ENCODE data around the gene ZFYVE1.

DNA sequence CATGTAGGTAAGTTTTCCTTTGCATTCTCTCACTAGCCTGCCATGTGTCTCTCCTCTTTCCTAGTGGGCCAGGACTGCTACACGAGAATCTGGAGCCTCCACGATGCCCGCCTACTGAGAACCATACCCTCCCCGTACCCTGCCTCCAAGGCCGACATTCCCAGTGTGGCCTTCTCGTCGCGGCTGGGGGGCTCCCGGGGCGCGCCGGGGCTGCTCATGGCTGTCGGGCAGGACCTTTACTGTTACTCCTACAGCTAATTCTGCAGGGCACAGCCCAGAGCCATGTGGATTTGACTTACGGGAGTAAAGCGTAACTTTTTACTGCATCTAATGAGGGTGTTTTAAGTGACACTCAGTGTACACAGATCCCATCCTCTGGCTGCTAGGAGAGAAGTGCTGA is 68.4 kb downstream of the ZFYVE1 start:
- TF ChIP-seq POLR2A (IDR thresholded peaks at IDR 0.05; ENCODE audit: low read depth, low read length) (no peak), EP300 (IDR thresholded peaks at IDR 0.05; ENCODE audit: borderline replicate concordance in 1 of 2, control insufficient read depth in 1 of 2, low read depth in 2 of 2, low read length in 2 of 2) (no peak)
- TF ChIP-seq, protein P1, sequence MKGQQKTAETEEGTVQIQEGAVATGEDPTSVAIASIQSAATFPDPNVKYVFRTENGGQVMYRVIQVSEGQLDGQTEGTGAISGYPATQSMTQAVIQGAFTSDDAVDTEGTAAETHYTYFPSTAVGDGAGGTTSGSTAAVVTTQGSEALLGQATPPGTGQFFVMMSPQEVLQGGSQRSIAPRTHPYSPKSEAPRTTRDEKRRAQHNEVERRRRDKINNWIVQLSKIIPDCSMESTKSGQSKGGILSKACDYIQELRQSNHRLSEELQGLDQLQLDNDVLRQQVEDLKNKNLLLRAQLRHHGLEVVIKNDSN (IDR thresholded peaks at IDR 0.05; ENCODE audit: borderline replicate concordance, extremely low read length, insufficient read depth, low read depth, low read length): no peak
- TF ChIP-seq, protein P2, sequence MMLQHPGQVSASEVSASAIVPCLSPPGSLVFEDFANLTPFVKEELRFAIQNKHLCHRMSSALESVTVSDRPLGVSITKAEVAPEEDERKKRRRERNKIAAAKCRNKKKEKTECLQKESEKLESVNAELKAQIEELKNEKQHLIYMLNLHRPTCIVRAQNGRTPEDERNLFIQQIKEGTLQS (IDR thresholded peaks at IDR 0.05; ENCODE audit: borderline replicate concordance, extremely low read depth, low read depth, low read length): no peak

Measured in GM12878 (cell line).